ENCODE measurements around the gene CTNNBL1.

CTNNBL1 gene

GRCh38 chr20:37781626-37782025, 87.8 kb downstream of the CTNNBL1 start:
- Histone ChIP-seq H3K9me3 (ENCODE audit: severe bottlenecking) (no peaks in the 10 kb centered on the region), H3K4me3 (ENCODE audit: severe bottlenecking) (no peak overlapping the region), H3K27ac (ENCODE audit: poor library complexity, severe bottlenecking) (no peak overlapping the region), H3K36me3 (ENCODE audit: low read depth) (peaks cover 37% of the 10 kb centered on the region), H3K27me3 (ENCODE audit: insufficient read depth, poor library complexity, severe bottlenecking) (no peaks in the 10 kb centered on the region), H3K4me1 (ENCODE audit: insufficient read depth, poor library complexity, severe bottlenecking) (no peaks in the 10 kb centered on the region)
- ATAC-seq (ENCODE audit: low read depth) (peak; percentile 63), DNase-seq (ENCODE audit: low spot score) (no peak)
- TF ChIP-seq CTCF (IDR thresholded peaks at IDR 0.05; ENCODE audit: poor library complexity, severe bottlenecking), result peak; percentile 32

GRCh38 chr20:37786043-37786442, 92.2 kb downstream of the CTNNBL1 start:
- ATAC-seq (ENCODE audit: low read depth), result no peak
- H3K27me3 ChIP-seq (ENCODE audit: insufficient read depth, poor library complexity, severe bottlenecking), result no peaks in the 10 kb centered on the region
- DNase-seq (ENCODE audit: low spot score), result no peak
- H3K4me3 ChIP-seq (ENCODE audit: severe bottlenecking), result no peak overlapping the region
- peaks cover 44% of the 10 kb centered on the region for H3K36me3 ChIP-seq (ENCODE audit: low read depth)
- no peak overlapping the region for H3K27ac ChIP-seq (ENCODE audit: poor library complexity, severe bottlenecking)
- TF ChIP-seq CTCF (IDR thresholded peaks at IDR 0.05; ENCODE audit: poor library complexity, severe bottlenecking), result no peak
- H3K9me3 ChIP-seq (ENCODE audit: severe bottlenecking), result no peaks in the 10 kb centered on the region
- no peaks in the 10 kb centered on the region for H3K4me1 ChIP-seq (ENCODE audit: insufficient read depth, poor library complexity, severe bottlenecking)

GRCh38 chr20:37789408-37789807, 95.6 kb downstream of the CTNNBL1 start:
- DNase-seq (ENCODE audit: low spot score), result no peak
- Histone ChIP-seq H3K4me1 (ENCODE audit: insufficient read depth, poor library complexity, severe bottlenecking) (no peaks in the 10 kb centered on the region), H3K36me3 (ENCODE audit: low read depth) (peaks cover 42% of the 10 kb centered on the region), H3K9me3 (ENCODE audit: severe bottlenecking) (no peaks in the 10 kb centered on the region), H3K4me3 (ENCODE audit: severe bottlenecking) (no peak overlapping the region), H3K27me3 (ENCODE audit: insufficient read depth, poor library complexity, severe bottlenecking) (no peaks in the 10 kb centered on the region), H3K27ac (ENCODE audit: poor library complexity, severe bottlenecking) (no peak overlapping the region)
- TF ChIP-seq CTCF (IDR thresholded peaks at IDR 0.05; ENCODE audit: poor library complexity, severe bottlenecking), result no peak
- ATAC-seq (ENCODE audit: low read depth), result no peak; the same call in 2 of the 3 replicates

GRCh38 chr20:37790900-37791299, 97.1 kb downstream of the CTNNBL1 start:
- H3K27me3 ChIP-seq (ENCODE audit: insufficient read depth, poor library complexity, severe bottlenecking), result no peaks in the 10 kb centered on the region
- peaks cover 42% of the 10 kb centered on the region for H3K36me3 ChIP-seq (ENCODE audit: low read depth)
- no peaks in the 10 kb centered on the region for H3K9me3 ChIP-seq (ENCODE audit: severe bottlenecking)
- H3K4me1 ChIP-seq (ENCODE audit: insufficient read depth, poor library complexity, severe bottlenecking), result no peaks in the 10 kb centered on the region
- no peak for ATAC-seq (ENCODE audit: low read depth)
- H3K27ac ChIP-seq (ENCODE audit: poor library complexity, severe bottlenecking), result no peak overlapping the region
- no peak overlapping the region for H3K4me3 ChIP-seq (ENCODE audit: severe bottlenecking)
- TF ChIP-seq CTCF (IDR thresholded peaks at IDR 0.05; ENCODE audit: poor library complexity, severe bottlenecking), result no peak
- DNase-seq (ENCODE audit: low spot score), result no peak

GRCh38 chr20:37796121-37796520, 102.3 kb downstream of the CTNNBL1 start:
- H3K36me3 ChIP-seq (ENCODE audit: low read depth), result peaks cover 22% of the 10 kb centered on the region
- no peaks in the 10 kb centered on the region for H3K9me3 ChIP-seq (ENCODE audit: severe bottlenecking)
- H3K4me3 ChIP-seq (ENCODE audit: severe bottlenecking), result no peak overlapping the region
- DNase-seq (ENCODE audit: low spot score), result no peak
- H3K4me1 ChIP-seq (ENCODE audit: insufficient read depth, poor library complexity, severe bottlenecking), result no peaks in the 10 kb centered on the region
- no peak for ATAC-seq (ENCODE audit: low read depth)
- no peaks in the 10 kb centered on the region for H3K27me3 ChIP-seq (ENCODE audit: insufficient read depth, poor library complexity, severe bottlenecking)
- no peak overlapping the region for H3K27ac ChIP-seq (ENCODE audit: poor library complexity, severe bottlenecking)
- no peak for TF ChIP-seq CTCF (IDR thresholded peaks at IDR 0.05; ENCODE audit: poor library complexity, severe bottlenecking)
